BLaER1 (cell line): ENCODE results near the gene RANBP3L.
"Not testable (repeated sequence)": the region's sequence is repeated elsewhere in the genome, so short reads cannot be mapped to it uniquely, and the experiment has no call there.

ENCODE experiments used
- H3K27ac ChIP-seq: shearing (Covaris generic); formaldehyde crosslinking; 2 replicates; pipeline ENCODE4 v1.8.1; 2022
- H3K27me3 ChIP-seq: shearing (Covaris generic); formaldehyde crosslinking; 2 replicates; pipeline ENCODE4 v1.8.1; 2022
- H3K36me3 ChIP-seq: shearing (Covaris generic); formaldehyde crosslinking; 2 replicates; pipeline ENCODE4 v1.8.1; 2022
- H3K4me1 ChIP-seq: shearing (Covaris generic); formaldehyde crosslinking; 2 replicates; pipeline ENCODE4 v1.8.1; 2022
- H3K4me2 ChIP-seq: shearing (Covaris generic); formaldehyde crosslinking; 2 replicates; pipeline ENCODE4 v1.8.1; 2022
- H3K4me3 ChIP-seq: shearing (Covaris generic); formaldehyde crosslinking; 2 replicates; pipeline ENCODE4 v1.8.1; 2022
- H3K9ac ChIP-seq: shearing (Covaris generic); formaldehyde crosslinking; 2 replicates; pipeline ENCODE4 v1.8.1; 2022
- H3K9me3 ChIP-seq: shearing (Covaris generic); formaldehyde crosslinking; 2 replicates; pipeline ENCODE4 v1.8.1; 2022
- H4K20me1 ChIP-seq: shearing (Covaris generic); formaldehyde crosslinking; 2 replicates; pipeline ENCODE4 v1.8.1; 2022
- Cebpa-rat ChIP-seq: shearing (Covaris generic); IDR thresholded peaks from 2 replicates; pipeline ENCODE4 v1.8.1; 2022

Gene RANBP3L

DNA sequence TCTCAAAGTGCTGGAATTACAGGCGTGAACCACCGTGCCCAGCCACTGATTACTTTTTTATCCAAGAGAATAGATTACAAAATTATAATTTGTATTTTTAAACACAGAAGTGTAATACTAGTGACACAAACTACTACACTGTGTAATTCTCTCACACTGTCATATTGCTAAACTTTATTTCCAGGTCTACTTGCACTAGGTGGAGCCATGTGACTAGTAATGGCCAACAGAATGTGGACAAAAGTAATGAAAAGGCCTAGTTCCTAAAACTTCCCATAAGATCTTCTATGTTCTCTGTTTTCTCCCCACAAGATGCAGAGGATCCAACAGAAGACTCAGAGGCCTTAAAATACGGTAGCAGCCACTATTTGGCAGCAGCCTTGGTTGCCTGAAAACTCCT lies 87.3 kb downstream of the RANBP3L start:
- Histone ChIP-seq H3K4me1 (peaks cover 52% of the 10 kb centered on the region), H3K27me3 (no peaks in the 10 kb centered on the region), H3K4me2 (peak overlapping the region; percentile 60; the same call in 1 of the 2 replicates), H4K20me1 (no peaks in the 10 kb centered on the region), H3K9ac (no peak overlapping the region), H3K4me3 (no peak overlapping the region), H3K9me3 (no peaks in the 10 kb centered on the region), H3K36me3 (peaks cover 70% of the 10 kb centered on the region), H3K27ac (peak overlapping the region; percentile 70)
- TF ChIP-seq Cebpa-rat = no peak

DNA sequence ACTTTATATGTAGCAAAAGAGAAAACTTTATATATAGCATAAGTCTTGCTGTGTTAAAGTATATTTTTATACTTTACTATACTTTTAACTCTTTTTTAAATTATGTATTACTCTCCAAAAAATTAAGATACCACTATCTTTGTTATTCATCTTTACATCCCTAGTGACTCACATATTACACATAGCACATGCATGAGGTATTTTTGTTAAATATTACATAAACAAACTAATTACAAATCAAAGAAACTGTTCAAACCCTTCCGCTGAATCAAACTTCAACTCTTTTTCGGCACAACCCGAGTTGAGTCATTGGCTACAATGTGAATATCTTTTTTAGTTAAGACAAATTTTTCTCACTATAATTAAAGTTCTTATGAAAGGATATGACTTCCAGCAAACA lies 92.0 kb downstream of the RANBP3L start:
- peaks cover 20% of the 10 kb centered on the region for H3K4me1 ChIP-seq
- H3K9me3 ChIP-seq = peaks cover 7% of the 10 kb centered on the region; the same call in 1 of the 2 replicates
- no peak overlapping the region for H3K4me2 ChIP-seq
- no peak for TF ChIP-seq Cebpa-rat
- no peaks in the 10 kb centered on the region for H4K20me1 ChIP-seq
- no peaks in the 10 kb centered on the region for H3K27me3 ChIP-seq
- no peak overlapping the region for H3K27ac ChIP-seq
- no peak overlapping the region for H3K9ac ChIP-seq
- peaks cover 83% of the 10 kb centered on the region for H3K36me3 ChIP-seq
- no peak overlapping the region for H3K4me3 ChIP-seq

DNA sequence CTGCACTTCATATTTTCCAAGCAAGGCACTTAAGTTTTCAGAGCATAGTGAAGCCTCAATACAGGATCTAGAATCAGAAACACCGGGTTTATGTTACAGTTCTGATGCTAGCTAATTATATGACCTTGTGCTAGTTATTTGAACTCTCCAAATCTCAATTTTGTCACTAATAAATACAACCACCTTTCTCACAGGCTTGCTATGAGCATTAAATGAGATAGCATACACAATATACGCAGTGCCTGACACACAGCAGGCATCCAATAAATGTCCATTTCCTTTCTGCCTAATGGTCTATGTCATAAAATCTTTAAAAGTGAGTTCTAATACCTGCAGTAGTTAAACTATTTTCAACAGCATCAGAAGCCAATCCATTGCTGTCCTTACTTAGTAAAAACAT lies 92.9 kb downstream of the RANBP3L start:
- no peak overlapping the region for H3K9ac ChIP-seq
- no peak overlapping the region for H3K4me3 ChIP-seq
- peaks cover 7% of the 10 kb centered on the region; the same call in 1 of the 2 replicates for H3K9me3 ChIP-seq
- no peak for TF ChIP-seq Cebpa-rat
- no peak overlapping the region for H3K27ac ChIP-seq
- peaks cover 20% of the 10 kb centered on the region for H3K4me1 ChIP-seq
- H3K4me2 ChIP-seq = no peak overlapping the region
- no peaks in the 10 kb centered on the region for H4K20me1 ChIP-seq
- H3K27me3 ChIP-seq = no peaks in the 10 kb centered on the region
- H3K36me3 ChIP-seq = peaks cover 78% of the 10 kb centered on the region

DNA sequence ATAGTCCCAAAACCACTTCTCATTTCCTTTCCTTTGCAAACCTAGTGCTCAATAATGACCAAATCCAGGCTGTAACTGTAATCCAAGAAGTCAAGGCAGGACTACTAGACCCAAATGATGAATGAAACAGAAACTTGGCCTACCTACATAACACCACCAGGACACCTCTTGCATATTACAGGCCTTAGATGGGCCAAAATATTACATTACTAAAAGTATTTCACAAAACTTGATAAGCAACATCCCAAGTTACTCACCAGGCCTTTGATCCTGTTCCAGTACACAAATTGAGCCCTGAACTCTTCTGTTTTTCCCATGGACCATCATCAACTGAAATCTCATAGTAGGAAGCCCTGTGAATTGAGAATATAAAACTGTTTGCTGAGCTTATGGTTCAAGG lies 94.8 kb downstream of the RANBP3L start:
- H3K36me3 ChIP-seq = peaks cover 69% of the 10 kb centered on the region
- H3K27me3 ChIP-seq = no peaks in the 10 kb centered on the region
- H3K9ac ChIP-seq = no peak overlapping the region
- no peak for TF ChIP-seq Cebpa-rat
- no peaks in the 10 kb centered on the region for H4K20me1 ChIP-seq
- no peak overlapping the region for H3K4me3 ChIP-seq
- H3K4me2 ChIP-seq = no peak overlapping the region
- peaks cover 7% of the 10 kb centered on the region; the same call in 1 of the 2 replicates for H3K9me3 ChIP-seq
- no peak overlapping the region for H3K27ac ChIP-seq
- peaks cover 25% of the 10 kb centered on the region for H3K4me1 ChIP-seq

DNA sequence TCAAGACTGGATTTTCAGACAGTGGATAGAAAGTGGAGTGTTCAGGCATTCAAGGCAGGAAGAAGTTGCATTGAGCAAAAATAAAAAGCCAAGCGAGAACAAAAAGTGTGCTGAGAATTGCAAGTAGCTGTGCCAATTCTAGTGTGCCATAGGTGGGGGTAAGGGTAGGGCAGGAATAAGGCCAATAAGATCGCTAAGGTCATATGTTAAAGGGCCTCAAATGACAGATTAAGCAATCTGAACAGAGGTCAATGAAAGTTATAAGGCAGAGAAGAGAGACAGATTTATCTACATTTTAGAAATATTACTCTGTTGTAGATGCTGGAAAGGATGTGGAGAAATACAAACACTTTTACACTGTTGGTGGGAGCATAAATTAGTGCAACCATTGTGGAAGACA lies 96.4 kb downstream of the RANBP3L start:
- no peak overlapping the region for H3K9ac ChIP-seq
- peaks cover 25% of the 10 kb centered on the region for H3K4me1 ChIP-seq
- H3K27ac ChIP-seq = no peak overlapping the region
- no peaks in the 10 kb centered on the region for H3K27me3 ChIP-seq
- no peak overlapping the region for H3K4me2 ChIP-seq
- H3K4me3 ChIP-seq = no peak overlapping the region
- TF ChIP-seq Cebpa-rat = no peak
- peaks cover 7% of the 10 kb centered on the region; the same call in 1 of the 2 replicates for H3K9me3 ChIP-seq
- peaks cover 62% of the 10 kb centered on the region for H3K36me3 ChIP-seq
- no peaks in the 10 kb centered on the region for H4K20me1 ChIP-seq

DNA sequence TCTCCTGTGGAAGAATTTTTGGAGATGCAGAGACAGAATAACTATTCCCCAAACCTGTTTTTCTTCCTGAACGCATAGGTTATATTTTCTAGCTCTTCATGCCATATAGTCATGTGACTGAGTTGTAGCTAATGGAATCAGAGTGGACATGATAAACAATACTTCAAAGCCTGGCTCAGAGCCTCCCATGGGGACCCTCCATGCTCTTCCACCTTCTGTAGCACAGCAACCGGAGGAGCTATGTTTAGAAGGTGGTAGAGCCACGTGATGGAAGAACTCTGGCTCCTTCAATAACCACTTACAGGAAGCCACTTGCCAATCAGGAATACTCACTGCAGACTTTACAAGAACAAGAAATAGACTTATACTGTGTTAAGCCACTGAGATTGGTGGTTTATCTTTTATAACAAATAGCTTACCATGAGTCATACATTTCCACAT lies 99.2 kb downstream of the RANBP3L start:
- Histone ChIP-seq H3K4me2 (peak overlapping the region; percentile 71), H3K27ac (peak overlapping the region; percentile 14; the same call in 1 of the 2 replicates), H3K4me3 (no peak overlapping the region), H3K9ac (no peak overlapping the region), H4K20me1 (no peaks in the 10 kb centered on the region), H3K36me3 (peaks cover 66% of the 10 kb centered on the region), H3K9me3 (peaks cover 7% of the 10 kb centered on the region; the same call in 1 of the 2 replicates), H3K4me1 (peaks cover 25% of the 10 kb centered on the region), H3K27me3 (no peaks in the 10 kb centered on the region)
- TF ChIP-seq Cebpa-rat = no peak

DNA sequence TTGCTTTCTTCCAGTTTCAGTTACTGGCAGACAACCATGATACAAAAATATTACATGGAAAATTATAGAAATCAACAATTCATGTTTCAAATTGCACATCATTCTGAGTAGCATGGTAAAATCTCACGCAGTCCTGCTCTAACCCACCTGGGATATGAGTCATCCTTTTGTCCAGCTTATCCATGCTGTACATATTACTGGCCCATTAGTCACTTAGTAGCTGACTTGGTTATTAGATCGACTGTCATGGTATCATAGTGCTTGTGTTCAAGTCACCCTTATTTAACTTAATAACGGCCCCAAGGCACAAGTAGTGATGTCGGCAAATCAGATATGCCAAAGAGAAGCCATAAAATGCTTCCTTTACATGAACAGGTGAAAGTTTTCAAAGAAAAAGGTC lies 101.2 kb downstream of the RANBP3L start:
- Histone ChIP-seq H3K4me2 (no peak overlapping the region), H3K27ac (no peak overlapping the region), H3K9me3 (no peaks in the 10 kb centered on the region), H3K9ac (no peak overlapping the region), H3K36me3 (peaks cover 67% of the 10 kb centered on the region), H3K4me3 (no peak overlapping the region), H3K27me3 (no peaks in the 10 kb centered on the region), H4K20me1 (no peaks in the 10 kb centered on the region), H3K4me1 (peaks cover 25% of the 10 kb centered on the region)
- TF ChIP-seq Cebpa-rat = no peak

DNA sequence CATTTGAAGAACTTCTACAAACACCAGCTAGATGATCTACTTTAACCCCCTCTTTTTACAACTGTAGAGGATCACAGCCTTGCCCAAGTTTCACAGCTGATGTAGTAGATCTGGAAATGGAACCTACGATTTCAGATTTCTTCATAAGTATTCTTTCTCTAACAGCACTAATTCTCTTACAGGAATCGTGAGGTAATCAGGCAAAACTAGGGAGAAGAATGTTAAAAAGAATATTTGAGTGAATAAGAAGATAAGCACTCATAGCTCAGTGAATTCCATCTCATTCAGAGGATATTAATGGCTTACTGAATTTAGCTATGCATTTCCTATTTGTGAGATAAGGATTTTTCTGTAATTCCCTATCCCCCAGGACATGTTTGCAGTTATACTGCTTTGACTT lies 102.1 kb downstream of the RANBP3L start:
- no peak for TF ChIP-seq Cebpa-rat
- Histone ChIP-seq H3K4me1 (peaks cover 25% of the 10 kb centered on the region), H4K20me1 (no peaks in the 10 kb centered on the region), H3K27me3 (no peaks in the 10 kb centered on the region), H3K4me3 (no peak overlapping the region), H3K9ac (no peak overlapping the region), H3K27ac (no peak overlapping the region), H3K9me3 (no peaks in the 10 kb centered on the region), H3K36me3 (peaks cover 67% of the 10 kb centered on the region), H3K4me2 (no peak overlapping the region)

DNA sequence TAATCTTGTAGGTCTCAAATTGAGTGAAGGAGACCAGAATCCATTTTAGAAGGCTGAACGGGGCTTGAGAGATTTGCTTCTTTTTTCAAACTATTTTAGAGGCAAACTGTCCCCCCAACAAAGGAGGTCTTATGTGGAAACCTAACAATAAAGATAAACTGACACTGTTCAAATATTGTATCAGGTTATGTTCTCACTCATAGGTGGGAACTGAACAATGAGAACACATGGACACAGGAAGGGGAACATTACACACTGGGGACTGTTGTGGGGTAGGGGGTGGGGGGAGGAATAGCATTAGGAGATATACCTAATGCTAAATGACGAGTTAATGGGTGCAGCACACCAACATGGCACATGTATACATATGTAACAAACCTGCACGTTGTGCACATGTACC lies 102.9 kb downstream of the RANBP3L start:
- not testable (repeated sequence) for H3K27ac ChIP-seq, H3K9me3 ChIP-seq, H3K27me3 ChIP-seq, H3K9ac ChIP-seq, H4K20me1 ChIP-seq, H3K4me2 ChIP-seq, H3K4me3 ChIP-seq
- peaks cover 63% of the 10 kb centered on the region for H3K36me3 ChIP-seq
- H3K4me1 ChIP-seq = peaks cover 19% of the 10 kb centered on the region
